HEK293 (cell line): ENCODE measurements around the gene DOK6.

Experiments
- CTCF ChIA-PET: fragments of 350-600 bp; formaldehyde crosslinking; extraction: SDS; loops from one replicate; lab custom pipeline; 2021; ENCODE audit warnings: antibody characterized with exemption; lab: Yijun Ruan, JAX
- POLR2A ChIA-PET: fragments of 300-600 bp; formaldehyde crosslinking; extraction: SDS; loops from one replicate; lab custom pipeline; 2020; ENCODE audit warnings: antibody characterized with exemption, inconsistent platforms; lab: Yijun Ruan, JAX
- H3K27ac ChIP-seq: fragments of 200-500 bp; sonication (Bioruptor generic); 2 replicates; pipeline ENCODE4 v1.5.1; 2014; ENCODE audit warnings: low read depth, low read length, control low read depth, inconsistent platforms; ENCODE audit errors: extremely low read depth
- H3K36me3 ChIP-seq, 2 experiments: fragments of 200-500 bp in 1 of 2; sonication (Bioruptor generic) in 1 of 2; 1 replicate in 1 of 2; 2 replicates in 1 of 2; pipeline ENCODE4 v1.5.1; 2014 to 2017; ENCODE audit warnings: inconsistent platforms in 2 of 2, low read length in 2 of 2; ENCODE audit not compliant: control insufficient read depth in 2 of 2, insufficient read depth in 1 of 2
- H3K4me1 ChIP-seq: fragments of 200-500 bp; sonication (Bioruptor generic); 2 replicates; pipeline ENCODE4 v1.5.1; 2014; ENCODE audit warnings: mild to moderate bottlenecking, low read length, inconsistent platforms; ENCODE audit not compliant: control insufficient read depth, insufficient read depth
- H3K4me3 ChIP-seq: 2 replicates; pipeline ENCODE4 v1.5.1; 2011; ENCODE audit warnings: low read depth, mild to moderate bottlenecking, control low read depth, low read length, moderate library complexity
- H3K9me3 ChIP-seq: fragments of 200-500 bp; sonication (Bioruptor generic); 2 replicates; pipeline ENCODE4 v1.5.1; 2014; ENCODE audit warnings: low read depth, low read length, inconsistent platforms; ENCODE audit not compliant: control insufficient read depth, insufficient read depth
- ELK4 ChIP-seq: IDR thresholded peaks from 2 replicates; pipeline ENCODE4 v1.6.1; 2011; ENCODE audit warnings: mild to moderate bottlenecking, low read depth, low read length, borderline replicate concordance
- HOXC10 ChIP-seq: sonication (generic); formaldehyde crosslinking; IDR thresholded peaks from 2 replicates; pipeline ENCODE4 v1.8.1; 2023; ENCODE audit warnings: mild to moderate bottlenecking, missing genetic modification reagents
- KLF10 ChIP-seq: fragments of 450-650 bp; IDR thresholded peaks from 2 replicates; pipeline ENCODE4 v1.5.1; 2018; ENCODE audit warnings: missing biosample characterization, mild to moderate bottlenecking, missing genetic modification characterization
- MEIS1 ChIP-seq: sonication (generic); formaldehyde crosslinking; IDR thresholded peaks from 2 replicates; pipeline ENCODE4 v1.8.1; 2022; ENCODE audit warnings: missing genetic modification reagents, mild to moderate bottlenecking, borderline replicate concordance
- REPIN1 ChIP-seq: fragments of 450-650 bp; formaldehyde crosslinking; IDR thresholded peaks from 2 replicates; pipeline ENCODE4 v1.5.1; 2017; ENCODE audit warnings: missing biosample characterization, missing genetic modification characterization, low read depth
- SP3 ChIP-seq: fragments of 450-650 bp; formaldehyde crosslinking; IDR thresholded peaks from 2 replicates; pipeline ENCODE4 v1.5.1; 2016; ENCODE audit warnings: missing biosample characterization, missing genetic modification characterization
- ZBTB17 ChIP-seq: fragments of 450-650 bp; formaldehyde crosslinking; IDR thresholded peaks from 2 replicates; pipeline ENCODE4 v1.5.1; 2016; ENCODE audit warnings: missing biosample characterization, missing genetic modification characterization
- ZNF114 ChIP-seq: fragments of 450-650 bp; formaldehyde crosslinking; IDR thresholded peaks from 2 replicates; pipeline ENCODE4 v1.5.0; 2017; ENCODE audit warnings: missing biosample characterization, missing genetic modification characterization
- ZNF132 ChIP-seq: fragments of 450-650 bp; formaldehyde crosslinking; IDR thresholded peaks from 2 replicates; pipeline ENCODE4 v1.5.1; 2017; ENCODE audit warnings: missing biosample characterization, missing genetic modification characterization, borderline replicate concordance
- ZNF146 ChIP-seq: fragments of 450-650 bp; formaldehyde crosslinking; IDR thresholded peaks from 2 replicates; pipeline ENCODE4 v1.5.1; 2016; ENCODE audit warnings: missing biosample characterization, missing genetic modification characterization
- ZNF148 ChIP-seq: fragments of 450-650 bp; formaldehyde crosslinking; IDR thresholded peaks from 2 replicates; pipeline ENCODE4 v1.5.0; 2017; ENCODE audit warnings: missing biosample characterization, missing genetic modification characterization, borderline replicate concordance
- ZNF16 ChIP-seq: fragments of 450-650 bp; formaldehyde crosslinking; IDR thresholded peaks from 2 replicates; pipeline ENCODE4 v1.5.1; 2016; ENCODE audit warnings: low read depth, missing biosample characterization, missing genetic modification characterization
- ZNF175 ChIP-seq: fragments of 450-650 bp; formaldehyde crosslinking; IDR thresholded peaks from 2 replicates; pipeline ENCODE4 v1.5.1; 2016; ENCODE audit warnings: missing biosample characterization, missing genetic modification characterization
- ZNF184 ChIP-seq: fragments of 450-650 bp; IDR thresholded peaks from 2 replicates; pipeline ENCODE4 v1.5.1; 2018; ENCODE audit warnings: missing biosample characterization, mild to moderate bottlenecking, missing genetic modification characterization
- ZNF239 ChIP-seq: fragments of 450-650 bp; formaldehyde crosslinking; IDR thresholded peaks from 2 replicates; pipeline ENCODE4 v1.5.1; 2016; ENCODE audit warnings: missing biosample characterization, missing genetic modification characterization
- ZNF391 ChIP-seq: fragments of 450-650 bp; formaldehyde crosslinking; IDR thresholded peaks from 2 replicates; pipeline ENCODE4 v1.5.1; 2016; ENCODE audit warnings: low read depth, missing biosample characterization, missing genetic modification characterization, borderline replicate concordance
- ZNF416 ChIP-seq: fragments of 450-650 bp; formaldehyde crosslinking; IDR thresholded peaks from 2 replicates; pipeline ENCODE4 v1.5.1; 2016; ENCODE audit warnings: missing biosample characterization, missing genetic modification characterization
- ZNF514 ChIP-seq: fragments of 450-650 bp; formaldehyde crosslinking; IDR thresholded peaks from 2 replicates; pipeline ENCODE4 v1.5.1; 2016; ENCODE audit warnings: missing biosample characterization, missing genetic modification characterization
- ZNF529 ChIP-seq: fragments of 450-650 bp; formaldehyde crosslinking; IDR thresholded peaks from 2 replicates; pipeline ENCODE4 v1.5.1; 2017; ENCODE audit warnings: missing genetic modification characterization, missing biosample characterization; ENCODE audit not compliant: insufficient replicate concordance
- ZNF558 ChIP-seq: fragments of 450-650 bp; formaldehyde crosslinking; IDR thresholded peaks from 2 replicates; pipeline ENCODE4 v1.5.1; 2016; ENCODE audit warnings: missing biosample characterization, missing genetic modification characterization
- ZNF561 ChIP-seq: fragments of 450-650 bp; IDR thresholded peaks from 2 replicates; pipeline ENCODE4 v1.5.1; 2018; ENCODE audit warnings: missing biosample characterization, missing genetic modification characterization, borderline replicate concordance
- ZNF571 ChIP-seq: fragments of 450-650 bp; formaldehyde crosslinking; IDR thresholded peaks from 2 replicates; pipeline ENCODE4 v1.5.0; 2017; ENCODE audit warnings: missing biosample characterization, missing genetic modification characterization
- ZNF596 ChIP-seq: fragments of 450-650 bp; IDR thresholded peaks from 2 replicates; pipeline ENCODE4 v1.5.0; 2018; ENCODE audit warnings: missing biosample characterization, mild to moderate bottlenecking, missing genetic modification characterization, moderate library complexity
- ZNF621 ChIP-seq: fragments of 450-650 bp; formaldehyde crosslinking; IDR thresholded peaks from 2 replicates; pipeline ENCODE4 v1.5.1; 2017; ENCODE audit warnings: missing biosample characterization, missing genetic modification characterization
- ZNF629 ChIP-seq: fragments of 450-650 bp; formaldehyde crosslinking; IDR thresholded peaks from 2 replicates; pipeline ENCODE4 v1.5.1; 2017; ENCODE audit warnings: missing biosample characterization, missing genetic modification characterization
- ZNF777 ChIP-seq: fragments of 450-650 bp; formaldehyde crosslinking; IDR thresholded peaks from 2 replicates; pipeline ENCODE4 v1.5.1; 2017; ENCODE audit warnings: missing biosample characterization, missing genetic modification characterization, borderline replicate concordance
- ZNF792 ChIP-seq: fragments of 450-650 bp; formaldehyde crosslinking; IDR thresholded peaks from 2 replicates; pipeline ENCODE4 v1.5.1; 2016; ENCODE audit warnings: missing biosample characterization, missing genetic modification characterization
- TF ChIP-seq, protein P1 (sequence below): fragments of 450-650 bp; formaldehyde crosslinking; IDR thresholded peaks from 2 replicates; pipeline ENCODE4 v1.5.1; 2017; ENCODE audit warnings: missing biosample characterization, missing genetic modification characterization
- TF ChIP-seq, protein P2 (sequence below): fragments of 450-650 bp; formaldehyde crosslinking; IDR thresholded peaks from 2 replicates; pipeline ENCODE4 v1.5.1; 2016; ENCODE audit warnings: missing biosample characterization, missing genetic modification characterization

The DOK6 gene

DNA sequence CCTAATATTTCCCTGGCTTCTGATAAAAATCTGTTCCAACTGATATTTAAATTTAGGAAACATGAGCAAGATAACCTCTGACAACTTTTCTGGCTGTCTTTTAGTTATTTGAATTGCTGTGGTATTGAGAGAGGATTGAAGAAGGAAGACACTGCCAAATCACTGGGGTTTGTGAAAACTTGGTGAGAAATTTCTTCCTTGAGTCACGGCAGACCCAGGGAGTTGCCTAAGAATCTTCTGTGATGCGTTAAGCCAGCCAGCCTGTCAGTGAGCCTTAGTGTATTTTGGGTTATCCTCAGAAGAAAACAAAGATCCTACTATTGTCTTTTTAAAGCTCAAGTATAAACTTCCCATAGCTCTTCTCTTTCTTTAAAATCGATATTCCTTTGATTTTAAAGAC, 17.5 kb upstream of the DOK6 start (continued):
- TF ChIP-seq ZNF146 (no peak), ZBTB17 (tag by site-specific recombination) (no peak)

- TF ChIP-seq ELK4 (no peak), ZNF561 (tag by site-specific recombination) (no peak), ZNF184 (tag by site-specific recombination) (no peak), ZNF571 (tag by site-specific recombination) (no peak), ZNF514 (no peak), ZNF792 (tag by site-specific recombination) (no peak), ZNF175 (tag by site-specific recombination) (no peak), KLF10 (tag by site-specific recombination) (no peak), ZNF629 (tag by site-specific recombination) (no peak), REPIN1 (tag by site-specific recombination) (no peak), ZNF416 (tag by site-specific recombination) (no peak), HOXC10 (CRISPR knock-in tag) (no peak), ZNF148 (tag by site-specific recombination) (no peak), ZNF558 (tag by site-specific recombination) (no peak)
- TF ChIP-seq, protein P1, sequence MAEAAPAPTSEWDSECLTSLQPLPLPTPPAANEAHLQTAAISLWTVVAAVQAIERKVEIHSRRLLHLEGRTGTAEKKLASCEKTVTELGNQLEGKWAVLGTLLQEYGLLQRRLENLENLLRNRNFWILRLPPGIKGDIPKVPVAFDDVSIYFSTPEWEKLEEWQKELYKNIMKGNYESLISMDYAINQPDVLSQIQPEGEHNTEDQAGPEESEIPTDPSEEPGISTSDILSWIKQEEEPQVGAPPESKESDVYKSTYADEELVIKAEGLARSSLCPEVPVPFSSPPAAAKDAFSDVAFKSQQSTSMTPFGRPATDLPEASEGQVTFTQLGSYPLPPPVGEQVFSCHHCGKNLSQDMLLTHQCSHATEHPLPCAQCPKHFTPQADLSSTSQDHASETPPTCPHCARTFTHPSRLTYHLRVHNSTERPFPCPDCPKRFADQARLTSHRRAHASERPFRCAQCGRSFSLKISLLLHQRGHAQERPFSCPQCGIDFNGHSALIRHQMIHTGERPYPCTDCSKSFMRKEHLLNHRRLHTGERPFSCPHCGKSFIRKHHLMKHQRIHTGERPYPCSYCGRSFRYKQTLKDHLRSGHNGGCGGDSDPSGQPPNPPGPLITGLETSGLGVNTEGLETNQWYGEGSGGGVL (tag by site-specific recombination) = no peak
- TF ChIP-seq, all 188 proteins: peak for 0
- Histone ChIP-seq H3K4me3 (no peak overlapping the region), H3K36me3 (no peaks in the 10 kb centered on the region), H3K27ac (no peak overlapping the region), H3K9me3 (no peaks in the 10 kb centered on the region), H3K4me1 (no peaks in the 10 kb centered on the region)
- ChIA-PET POLR2A (no interaction called here), CTCF (no interaction called here)
These were observed 13.5 kb upstream of the DOK6 start for GRCh38 chr18:69387186-69387585.

- POLR2A ChIA-PET = no interaction called here
- Histone ChIP-seq H3K27ac (no peak overlapping the region), H3K4me3 (no peak overlapping the region), H3K36me3 (no peaks in the 10 kb centered on the region), H3K9me3 (no peaks in the 10 kb centered on the region), H3K4me1 (no peaks in the 10 kb centered on the region)
- CTCF ChIA-PET = interaction anchor here (0.6 kb wide), 1 partner anchor 99 kb away, joined by 4 read pairs; no protein-coding TSS in a partner anchor
- TF ChIP-seq ZNF132 (tag by site-specific recombination) = no peak
- no peak for TF ChIP-seq ZNF621 (tag by site-specific recombination)
- no peak for TF ChIP-seq ZNF777
- TF ChIP-seq SP3 (tag by site-specific recombination) = no peak
- no peak for TF ChIP-seq ZNF529 (tag by site-specific recombination)
- TF ChIP-seq ZNF16 = no peak
- no peak for TF ChIP-seq MEIS1
- no peak for TF ChIP-seq ZNF596 (tag by site-specific recombination)
- no peak for TF ChIP-seq ZNF391 (tag by site-specific recombination)
- no peak for TF ChIP-seq ZNF239 (tag by site-specific recombination)
- TF ChIP-seq ZNF114 = no peak
- TF ChIP-seq, protein P2, sequence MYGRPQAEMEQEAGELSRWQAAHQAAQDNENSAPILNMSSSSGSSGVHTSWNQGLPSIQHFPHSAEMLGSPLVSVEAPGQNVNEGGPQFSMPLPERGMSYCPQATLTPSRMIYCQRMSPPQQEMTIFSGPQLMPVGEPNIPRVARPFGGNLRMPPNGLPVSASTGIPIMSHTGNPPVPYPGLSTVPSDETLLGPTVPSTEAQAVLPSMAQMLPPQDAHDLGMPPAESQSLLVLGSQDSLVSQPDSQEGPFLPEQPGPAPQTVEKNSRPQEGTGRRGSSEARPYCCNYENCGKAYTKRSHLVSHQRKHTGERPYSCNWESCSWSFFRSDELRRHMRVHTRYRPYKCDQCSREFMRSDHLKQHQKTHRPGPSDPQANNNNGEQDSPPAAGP = no peak
These were observed 12.5 kb upstream of the DOK6 start for GRCh38 chr18:69388222-69388621.
